ENCODE data around the gene CES4A. TPM values are rescaled to one million over a fixed set of nuclear protein-coding genes. Genes with fewer than 3 reads are reported as not detected.
"Not testable (repeated sequence)": the region's sequence is repeated elsewhere in the genome, so short reads cannot be mapped to it uniquely, and the experiment has no call there.

The CES4A gene
- total RNA-seq, 1 donor from 2014 or later = 4.6 TPM

DNA sequence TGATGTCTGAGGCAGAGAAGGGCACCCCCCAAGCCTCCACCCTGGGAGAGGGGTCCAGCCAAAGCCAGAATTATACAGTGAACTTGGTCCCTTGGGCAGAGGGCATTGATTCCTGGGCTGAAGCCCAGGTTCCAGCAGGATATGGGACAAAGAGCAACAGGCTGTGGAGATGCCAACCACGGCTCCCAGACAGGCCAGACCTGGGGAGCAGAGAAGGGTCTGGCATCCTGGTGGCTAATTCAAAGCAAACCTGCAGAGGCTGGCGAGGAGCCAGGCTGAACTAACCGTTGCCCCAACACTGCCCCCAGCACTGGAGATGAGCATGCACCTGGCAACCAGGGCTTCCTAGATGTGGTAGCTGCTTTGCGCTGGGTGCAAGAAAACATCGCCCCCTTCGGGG, 24.3 kb upstream of the CES4A start:
- H3K36me3 Mint-ChIP-seq (ENCODE audit: insufficient read depth) = no peaks in the 10 kb centered on the region
- DNase-seq (ENCODE audit: low spot score, unreplicated experiment) = no peak
- H3K27me3 Mint-ChIP-seq = peaks cover 28% of the 10 kb centered on the region
- TF ChIP-seq, protein P1, sequence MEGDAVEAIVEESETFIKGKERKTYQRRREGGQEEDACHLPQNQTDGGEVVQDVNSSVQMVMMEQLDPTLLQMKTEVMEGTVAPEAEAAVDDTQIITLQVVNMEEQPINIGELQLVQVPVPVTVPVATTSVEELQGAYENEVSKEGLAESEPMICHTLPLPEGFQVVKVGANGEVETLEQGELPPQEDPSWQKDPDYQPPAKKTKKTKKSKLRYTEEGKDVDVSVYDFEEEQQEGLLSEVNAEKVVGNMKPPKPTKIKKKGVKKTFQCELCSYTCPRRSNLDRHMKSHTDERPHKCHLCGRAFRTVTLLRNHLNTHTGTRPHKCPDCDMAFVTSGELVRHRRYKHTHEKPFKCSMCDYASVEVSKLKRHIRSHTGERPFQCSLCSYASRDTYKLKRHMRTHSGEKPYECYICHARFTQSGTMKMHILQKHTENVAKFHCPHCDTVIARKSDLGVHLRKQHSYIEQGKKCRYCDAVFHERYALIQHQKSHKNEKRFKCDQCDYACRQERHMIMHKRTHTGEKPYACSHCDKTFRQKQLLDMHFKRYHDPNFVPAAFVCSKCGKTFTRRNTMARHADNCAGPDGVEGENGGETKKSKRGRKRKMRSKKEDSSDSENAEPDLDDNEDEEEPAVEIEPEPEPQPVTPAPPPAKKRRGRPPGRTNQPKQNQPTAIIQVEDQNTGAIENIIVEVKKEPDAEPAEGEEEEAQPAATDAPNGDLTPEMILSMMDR (IDR thresholded peaks at IDR 0.05; ENCODE audit: unreplicated experiment) = no peak
- no peak overlapping the region for H3K27ac Mint-ChIP-seq
- no peaks in the 10 kb centered on the region for H3K9me3 Mint-ChIP-seq (ENCODE audit: low read depth)
- peaks cover 2% of the 10 kb centered on the region for H3K4me1 Mint-ChIP-seq (ENCODE audit: low read depth)
- H3K4me3 Mint-ChIP-seq (ENCODE audit: low read depth) = no peak overlapping the region

DNA sequence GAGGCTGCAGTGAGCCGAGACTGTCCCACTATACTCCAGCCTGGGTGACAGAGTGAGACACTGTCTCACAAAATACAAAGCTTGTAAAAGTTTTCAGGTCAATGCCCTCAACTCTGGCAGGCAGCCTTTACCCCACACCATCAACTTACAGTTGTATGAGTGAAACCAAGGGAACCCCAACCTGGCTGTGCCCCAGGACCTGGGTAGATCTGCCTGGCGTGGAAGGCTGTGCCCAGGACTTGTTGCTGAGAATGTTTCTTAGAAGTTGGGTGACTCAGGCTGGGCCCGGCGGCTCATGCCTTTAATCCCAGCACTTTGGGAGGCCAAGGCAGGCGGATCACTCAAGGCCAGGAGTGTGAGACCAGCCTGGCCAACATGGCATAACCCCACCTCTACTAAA, 19.5 kb upstream of the CES4A start:
- Mint-ChIP-seq H3K27me3 (peaks cover 31% of the 10 kb centered on the region), H3K36me3 (ENCODE audit: insufficient read depth) (no peaks in the 10 kb centered on the region), H3K9me3 (ENCODE audit: low read depth) (no peaks in the 10 kb centered on the region), H3K4me3 (ENCODE audit: low read depth) (no peak overlapping the region), H3K4me1 (ENCODE audit: low read depth) (no peaks in the 10 kb centered on the region), H3K27ac (no peak overlapping the region)
- TF ChIP-seq, protein P1 (IDR thresholded peaks at IDR 0.05; ENCODE audit: unreplicated experiment) = no peak
- DNase-seq (ENCODE audit: low spot score, unreplicated experiment) = no peak

DNA sequence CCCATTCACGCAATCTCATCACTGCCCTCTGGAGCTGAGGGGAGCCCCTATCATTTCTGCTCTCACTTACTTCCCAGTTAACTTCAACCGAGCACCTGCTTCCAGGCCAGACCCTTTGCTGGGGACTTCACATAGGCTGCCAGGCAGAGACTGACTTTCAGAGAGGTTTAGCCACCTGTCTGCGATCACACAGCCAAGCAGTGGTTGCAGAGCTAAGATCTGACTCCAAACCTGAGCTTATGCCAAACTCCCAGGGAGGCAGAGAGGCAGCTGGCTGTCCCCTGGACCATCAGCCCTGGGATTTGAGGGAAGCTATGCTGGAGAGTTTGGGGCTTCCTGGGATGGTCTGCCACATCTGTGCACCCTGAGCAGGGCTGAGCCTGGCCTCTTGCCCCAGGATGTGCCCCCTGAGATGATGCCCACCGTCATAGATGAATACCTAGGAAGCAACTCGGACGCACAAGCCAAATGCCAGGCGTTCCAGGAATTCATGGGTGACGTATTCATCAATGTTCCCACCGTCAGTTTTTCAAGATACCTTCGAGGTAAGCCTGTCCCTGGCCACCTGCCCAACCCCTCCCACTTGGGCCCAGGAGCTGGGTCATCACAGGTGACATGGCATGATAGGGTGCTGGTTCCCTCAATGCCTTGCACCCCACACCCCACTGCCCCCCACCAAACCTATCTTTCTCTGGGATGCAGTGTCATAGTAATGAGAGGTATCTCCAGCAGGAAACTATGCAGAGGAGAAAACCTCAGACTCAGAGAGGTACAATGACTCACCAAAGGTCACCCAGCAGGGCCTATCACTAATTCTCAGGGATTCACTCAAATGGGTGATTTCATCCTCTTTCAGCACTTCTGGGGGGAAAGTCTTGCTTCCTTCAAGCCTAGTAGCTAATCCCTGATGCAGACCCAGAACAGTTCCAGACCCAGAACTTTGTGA, 17.3 kb upstream of the CES4A start:
- no peak overlapping the region for H3K4me3 Mint-ChIP-seq (ENCODE audit: low read depth)
- no peaks in the 10 kb centered on the region for H3K9me3 Mint-ChIP-seq (ENCODE audit: low read depth)
- no peak overlapping the region for H3K27ac Mint-ChIP-seq
- DNase-seq (ENCODE audit: low spot score, unreplicated experiment) = no peak
- TF ChIP-seq, protein P1 (IDR thresholded peaks at IDR 0.05; ENCODE audit: unreplicated experiment) = no peak
- no peaks in the 10 kb centered on the region for H3K4me1 Mint-ChIP-seq (ENCODE audit: low read depth)
- H3K36me3 Mint-ChIP-seq (ENCODE audit: insufficient read depth) = no peaks in the 10 kb centered on the region
- H3K27me3 Mint-ChIP-seq = peaks cover 19% of the 10 kb centered on the region

DNA sequence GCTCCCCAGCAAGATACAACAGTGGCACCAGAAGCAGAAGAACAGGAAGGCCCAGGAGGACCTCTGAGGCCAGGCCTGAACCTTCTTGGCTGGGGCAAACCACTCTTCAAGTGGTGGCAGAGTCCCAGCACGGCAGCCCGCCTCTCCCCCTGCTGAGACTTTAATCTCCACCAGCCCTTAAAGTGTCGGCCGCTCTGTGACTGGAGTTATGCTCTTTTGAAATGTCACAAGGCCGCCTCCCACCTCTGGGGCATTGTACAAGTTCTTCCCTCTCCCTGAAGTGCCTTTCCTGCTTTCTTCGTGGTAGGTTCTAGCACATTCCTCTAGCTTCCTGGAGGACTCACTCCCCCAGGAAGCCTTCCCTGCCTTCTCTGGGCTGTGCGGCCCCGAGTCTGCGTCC, 15.4 kb upstream of the CES4A start:
- Mint-ChIP-seq H3K9me3 (ENCODE audit: low read depth) (no peaks in the 10 kb centered on the region), H3K36me3 (ENCODE audit: insufficient read depth) (no peaks in the 10 kb centered on the region), H3K4me1 (ENCODE audit: low read depth) (no peaks in the 10 kb centered on the region), H3K27me3 (peaks cover 15% of the 10 kb centered on the region), H3K4me3 (ENCODE audit: low read depth) (no peak overlapping the region), H3K27ac (peak overlapping the region; percentile 16)
- TF ChIP-seq, protein P1 (IDR thresholded peaks at IDR 0.05; ENCODE audit: unreplicated experiment) = no peak
- no peak for DNase-seq (ENCODE audit: low spot score, unreplicated experiment)

DNA sequence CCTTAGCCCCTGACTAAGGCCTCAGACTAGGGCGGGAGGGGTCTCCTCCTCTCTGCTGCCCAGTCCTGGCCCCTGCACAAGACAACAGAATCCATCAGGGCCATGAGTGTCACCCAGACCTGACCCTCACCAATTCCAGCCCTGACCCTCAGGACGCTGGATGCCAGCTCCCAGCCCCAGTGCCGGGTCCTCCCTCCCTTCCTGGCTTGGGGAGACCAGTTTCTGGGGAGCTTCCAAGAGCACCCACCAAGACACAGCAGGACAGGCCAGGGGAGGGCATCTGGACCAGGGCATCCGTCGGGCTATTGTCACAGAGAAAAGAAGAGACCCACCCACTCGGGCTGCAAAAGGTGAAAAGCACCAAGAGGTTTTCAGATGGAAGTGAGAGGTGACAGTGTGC, 14.7 kb upstream of the CES4A start:
- H3K27ac Mint-ChIP-seq = no peak overlapping the region
- H3K27me3 Mint-ChIP-seq = peaks cover 15% of the 10 kb centered on the region
- no peak for DNase-seq (ENCODE audit: low spot score, unreplicated experiment)
- TF ChIP-seq, protein P1 (IDR thresholded peaks at IDR 0.05; ENCODE audit: unreplicated experiment) = no peak
- no peaks in the 10 kb centered on the region for H3K4me1 Mint-ChIP-seq (ENCODE audit: low read depth)
- H3K4me3 Mint-ChIP-seq (ENCODE audit: low read depth) = no peak overlapping the region
- H3K36me3 Mint-ChIP-seq (ENCODE audit: insufficient read depth) = no peaks in the 10 kb centered on the region
- no peaks in the 10 kb centered on the region for H3K9me3 Mint-ChIP-seq (ENCODE audit: low read depth)

DNA sequence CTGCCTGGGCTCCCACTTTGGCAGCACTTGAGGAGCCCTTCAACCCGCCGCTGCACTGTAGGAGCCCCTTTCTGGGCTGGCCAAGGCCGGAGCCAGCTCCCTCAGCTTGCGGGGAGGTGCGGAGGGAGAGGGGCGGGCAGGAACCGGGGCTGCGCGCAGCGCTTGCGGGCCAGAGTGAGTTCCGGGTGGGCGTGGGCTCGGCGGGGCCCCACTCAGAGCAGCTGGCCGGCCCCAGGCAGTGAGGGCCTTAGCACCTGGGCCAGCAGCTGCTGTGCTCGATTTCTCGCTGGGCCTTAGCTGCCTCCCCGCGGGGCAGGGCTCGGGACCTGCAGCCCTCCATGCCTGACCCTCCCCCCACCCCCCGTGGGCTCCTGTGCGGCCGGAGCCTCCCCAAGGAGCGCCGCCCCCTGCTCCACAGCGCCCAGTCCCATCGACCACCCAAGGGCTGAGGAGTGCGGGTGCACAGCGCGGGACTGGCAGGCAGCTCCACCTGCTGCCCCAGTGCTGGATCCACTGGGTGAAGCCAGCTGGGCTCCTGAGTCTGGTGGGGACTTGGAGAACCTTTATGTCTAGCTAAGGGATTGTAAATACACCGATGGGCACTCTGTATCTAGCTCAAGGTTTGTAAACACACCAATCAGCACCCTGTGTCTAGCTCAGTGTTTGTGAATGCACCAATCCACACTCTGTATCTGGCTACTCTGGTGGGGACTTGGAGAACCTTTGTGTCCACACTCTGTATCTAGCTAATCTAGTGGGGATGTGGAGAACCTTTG, 14.0 kb upstream of the CES4A start:
- H3K27me3 Mint-ChIP-seq = peaks cover 15% of the 10 kb centered on the region
- H3K36me3 Mint-ChIP-seq (ENCODE audit: insufficient read depth); DNase-seq (ENCODE audit: low spot score, unreplicated experiment); H3K27ac Mint-ChIP-seq; H3K9me3 Mint-ChIP-seq (ENCODE audit: low read depth); H3K4me3 Mint-ChIP-seq (ENCODE audit: low read depth); H3K4me1 Mint-ChIP-seq (ENCODE audit: low read depth): not testable (repeated sequence)

DNA sequence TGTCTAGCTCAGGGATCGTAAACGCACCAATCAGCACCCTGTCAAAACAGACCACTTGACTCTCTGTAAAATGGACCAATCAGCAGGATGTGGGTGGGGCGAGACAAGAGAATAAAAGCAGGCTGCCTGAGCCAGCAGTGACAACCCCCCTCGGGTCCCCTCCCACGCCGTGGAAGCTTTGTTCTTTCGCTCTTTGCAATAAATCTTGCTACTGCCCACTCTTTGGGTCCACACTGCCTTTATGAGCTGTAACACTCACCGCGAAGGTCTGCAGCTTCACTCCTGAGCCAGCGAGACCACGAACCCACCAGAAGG, 13.5 kb upstream of the CES4A start:
- H3K4me1 Mint-ChIP-seq (ENCODE audit: low read depth); H3K27ac Mint-ChIP-seq: not testable (repeated sequence)

More for the DNA sequence above, 13.5 kb upstream of the CES4A start:
- H3K36me3 Mint-ChIP-seq (ENCODE audit: insufficient read depth); H3K9me3 Mint-ChIP-seq (ENCODE audit: low read depth); H3K4me3 Mint-ChIP-seq (ENCODE audit: low read depth); DNase-seq (ENCODE audit: low spot score, unreplicated experiment): not testable (repeated sequence)
- H3K27me3 Mint-ChIP-seq = peaks cover 13% of the 10 kb centered on the region
